ENCODE data around the gene GLS. TPM values are rescaled to one million over a fixed set of nuclear protein-coding genes. Genes with fewer than 3 reads are reported as not detected.

Gene GLS
- total RNA-seq, 4 donors from 2014 or later = 85.4 to 219 (median 117) TPM

GRCh38 chr2:190930411-190930810 is 49.8 kb downstream of the GLS start:
- H3K4me1 ChIP-seq = no peaks in the 10 kb centered on the region
- no peaks in the 10 kb centered on the region for H3K9me3 ChIP-seq
- H3K4me3 ChIP-seq = no peak overlapping the region
- H3K36me3 ChIP-seq = peaks cover 0 to 52% of the 10 kb centered on the region in 2 donors
- H3K27me3 ChIP-seq = no peaks in the 10 kb centered on the region
- no peak for TF ChIP-seq POLR2A (IDR thresholded peaks at IDR 0.05)
- no peak for TF ChIP-seq CTCF (IDR thresholded peaks at IDR 0.05)
- TF ChIP-seq POLR2AphosphoS5 (IDR thresholded peaks at IDR 0.05) = no peak
- TF ChIP-seq EP300 (IDR thresholded peaks at IDR 0.05) = no peak
- no peak overlapping the region for H3K27ac ChIP-seq
- WGBS, 2 donors (ENCODE audit: low coverage in 1 of 2) = 79 to 80% methylated on average over 3 of the region's 3 CpGs
- no peak for ATAC-seq

- Histone ChIP-seq H3K36me3 (peaks cover 0 to 31% of the 10 kb centered on the region in 2 donors), H3K27ac (no peak overlapping the region), H3K4me1 (peaks cover 0 to 6% (median 0%) of the 10 kb centered on the region in 3 donors), H3K27me3 (no peaks in the 10 kb centered on the region), H3K9me3 (no peaks in the 10 kb centered on the region), H3K4me3 (no peak overlapping the region)
- no peak for ATAC-seq
- TF ChIP-seq EP300 (IDR thresholded peaks at IDR 0.05) (no peak), CTCF (IDR thresholded peaks at IDR 0.05) (no peak), POLR2AphosphoS5 (IDR thresholded peaks at IDR 0.05) (no peak), POLR2A (IDR thresholded peaks at IDR 0.05) (no peak)
- WGBS, 2 donors (ENCODE audit: low coverage in 1 of 2) = 70 to 79% methylated on average over 1 of the region's 1 CpG
Measured at GRCh38 chr2:190932514-190932913, 51.9 kb downstream of the GLS start.

- H3K27me3 ChIP-seq = no peaks in the 10 kb centered on the region
- peaks cover 0 to 12% (median 0%) of the 10 kb centered on the region in 3 donors for H3K4me1 ChIP-seq
- no peak overlapping the region for H3K4me3 ChIP-seq
- H3K9me3 ChIP-seq = no peaks in the 10 kb centered on the region
- peaks cover 0 to 28% of the 10 kb centered on the region in 2 donors for H3K36me3 ChIP-seq
- TF ChIP-seq EP300 (IDR thresholded peaks at IDR 0.05) (no peak), POLR2AphosphoS5 (IDR thresholded peaks at IDR 0.05) (no peak), CTCF (IDR thresholded peaks at IDR 0.05) (no peak), POLR2A (IDR thresholded peaks at IDR 0.05) (no peak)
- ATAC-seq = no peak
- no peak overlapping the region for H3K27ac ChIP-seq
Measured at GRCh38 chr2:190933361-190933760, 52.7 kb downstream of the GLS start.

GRCh38 chr2:190935054-190935453 is 54.4 kb downstream of the GLS start:
- no peaks in the 10 kb centered on the region for H3K9me3 ChIP-seq
- no peaks in the 10 kb centered on the region for H3K27me3 ChIP-seq
- H3K36me3 ChIP-seq = peaks cover 0 to 15% of the 10 kb centered on the region in 2 donors
- TF ChIP-seq CTCF (IDR thresholded peaks at IDR 0.05) (no peak), POLR2A (IDR thresholded peaks at IDR 0.05) (no peak), EP300 (IDR thresholded peaks at IDR 0.05) (no peak), POLR2AphosphoS5 (IDR thresholded peaks at IDR 0.05) (no peak)
- peaks cover under 1 to 27% (median 3%) of the 10 kb centered on the region in 3 donors for H3K4me1 ChIP-seq
- H3K27ac ChIP-seq = no peak overlapping the region
- no peak for ATAC-seq
- no peak overlapping the region for H3K4me3 ChIP-seq

GRCh38 chr2:190938771-190939335 is 58.2 kb downstream of the GLS start:
- WGBS, 2 donors (ENCODE audit: low coverage in 1 of 2) = 6 to 19% methylated on average over 1 of the region's 1 CpG
- Histone ChIP-seq H3K4me1 (peaks cover 3 to 41% (median 11%) of the 10 kb centered on the region in 3 donors), H3K36me3 (no peaks in the 10 kb centered on the region), H3K9me3 (no peaks in the 10 kb centered on the region), H3K4me3 (no peak overlapping the region), H3K27ac (peak overlapping the region in 1 of 4 donors; percentile 5), H3K27me3 (no peaks in the 10 kb centered on the region)
- TF ChIP-seq POLR2A (IDR thresholded peaks at IDR 0.05) = no peak
- TF ChIP-seq EP300 (IDR thresholded peaks at IDR 0.05) = no peak
- no peak for TF ChIP-seq CTCF (IDR thresholded peaks at IDR 0.05)
- TF ChIP-seq POLR2AphosphoS5 (IDR thresholded peaks at IDR 0.05) = no peak
- ATAC-seq = no peak
